Activated CD8-positive, alpha-beta memory T cell treated with anti-CD3 and anti-CD28 coated beads for 48 hours (primary cell): ENCODE data around the gene GBA2.

ENCODE experiments used
- DNase-seq, 3 experiments: peaks; one replicate each; pipeline ENCODE4 v3.0.0-alpha.2; 2020; ENCODE audit warnings: low read depth in 2 of 3, low spot score in 2 of 3

The GBA2 gene

DNA sequence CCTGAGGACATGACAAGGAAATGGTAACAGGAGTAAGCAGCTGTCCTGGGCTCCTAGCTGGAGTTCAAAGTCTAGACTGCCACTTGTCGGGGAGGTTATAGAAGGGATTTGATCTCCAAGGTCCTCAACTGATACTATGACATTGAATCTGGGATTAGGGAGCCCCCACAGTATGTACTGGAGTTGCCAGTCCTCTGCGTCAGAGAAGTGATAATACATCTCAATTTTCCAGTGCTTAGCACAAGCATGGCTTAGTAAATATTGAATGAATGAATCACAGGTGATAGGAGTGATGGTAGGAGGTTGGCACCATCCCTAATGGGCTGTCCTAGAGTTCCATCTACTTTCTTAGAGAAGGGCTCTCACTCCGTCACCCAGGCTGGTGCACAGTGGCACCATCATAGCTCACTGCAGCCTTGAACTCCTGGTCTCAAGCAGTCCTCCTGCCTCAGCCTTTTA lies 53.1 kb downstream of the GBA2 start:
- DNase-seq = no peak

DNA sequence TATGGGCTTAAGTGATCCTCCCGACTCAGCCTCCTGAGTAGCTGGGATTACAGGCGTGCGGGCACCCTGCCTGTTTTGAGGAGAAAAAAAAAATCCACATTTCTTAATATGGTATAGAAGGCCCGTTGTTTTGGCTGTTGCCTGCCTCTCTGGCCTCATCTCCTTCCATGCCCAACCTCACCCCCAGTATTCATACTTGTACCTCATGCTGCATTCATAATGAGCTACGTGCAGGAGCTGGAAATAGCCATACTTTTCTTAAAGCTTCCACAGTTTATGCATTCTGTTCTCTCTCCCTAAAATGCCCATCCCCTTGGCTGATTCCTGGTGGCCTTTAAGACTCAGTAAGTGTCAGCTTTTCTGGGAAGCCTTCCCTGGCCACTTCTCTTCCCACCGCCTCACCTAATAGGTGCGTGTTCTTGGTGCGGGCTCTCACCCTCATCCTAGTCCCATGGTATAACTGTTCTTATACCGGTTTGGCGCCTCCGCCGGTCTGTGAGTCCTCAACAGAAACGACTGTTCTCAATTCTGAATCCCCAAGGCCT lies 57.2 kb downstream of the GBA2 start:
- DNase-seq = no peak

DNA sequence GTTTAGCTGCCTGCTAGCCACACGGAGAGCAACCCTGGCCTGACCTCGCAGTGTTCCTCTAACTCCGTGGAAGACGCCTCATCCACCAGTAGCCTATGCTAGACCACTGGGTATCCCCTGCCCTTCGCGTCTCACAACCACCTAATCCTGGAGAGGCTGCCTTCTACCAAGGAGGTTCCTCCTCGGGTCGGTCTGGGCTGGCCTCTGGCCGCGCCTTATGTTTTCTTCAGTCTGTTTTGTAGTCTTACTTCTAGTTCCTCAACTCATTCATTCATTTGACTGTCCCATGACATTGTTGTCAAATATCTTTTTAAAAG lies 57.7 kb downstream of the GBA2 start:
- no peak for DNase-seq

DNA sequence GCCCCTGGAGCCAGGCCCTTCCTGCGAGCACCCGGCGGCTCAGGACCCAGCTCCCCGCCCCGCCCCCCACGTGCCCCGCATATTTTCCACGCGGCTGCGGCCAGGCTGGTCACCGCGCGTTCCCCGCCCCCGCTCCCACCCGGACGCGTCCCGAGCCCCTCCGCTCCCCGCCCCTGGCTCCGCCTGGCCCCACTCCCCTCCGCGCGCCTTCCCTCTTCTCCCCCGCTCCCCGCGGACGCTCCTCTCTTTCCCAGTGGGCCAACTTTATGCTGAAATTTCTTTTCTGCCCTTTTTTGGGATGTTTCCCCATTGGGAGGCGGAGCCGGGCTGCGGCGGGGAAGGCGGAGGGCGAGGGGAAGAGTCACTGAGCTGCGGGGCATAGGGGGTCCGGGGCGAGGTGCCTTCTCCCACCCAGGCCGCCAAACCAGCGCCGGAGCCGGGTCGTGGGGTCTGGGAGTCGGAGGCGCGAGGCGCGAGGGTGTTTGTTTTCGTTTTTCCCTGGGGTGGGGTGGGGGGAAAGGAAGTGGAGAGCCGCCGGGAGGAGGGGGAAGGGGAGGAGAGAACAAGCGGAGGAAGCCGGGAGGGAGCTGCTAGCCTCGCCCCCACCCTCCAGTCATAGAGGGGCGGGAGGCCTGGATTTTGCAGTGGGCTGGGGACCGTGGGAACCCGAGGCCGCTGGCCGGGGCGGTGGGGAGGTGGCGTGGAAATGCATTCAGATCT lies 58.3 kb downstream of the GBA2 start:
- no peak for DNase-seq

DNA sequence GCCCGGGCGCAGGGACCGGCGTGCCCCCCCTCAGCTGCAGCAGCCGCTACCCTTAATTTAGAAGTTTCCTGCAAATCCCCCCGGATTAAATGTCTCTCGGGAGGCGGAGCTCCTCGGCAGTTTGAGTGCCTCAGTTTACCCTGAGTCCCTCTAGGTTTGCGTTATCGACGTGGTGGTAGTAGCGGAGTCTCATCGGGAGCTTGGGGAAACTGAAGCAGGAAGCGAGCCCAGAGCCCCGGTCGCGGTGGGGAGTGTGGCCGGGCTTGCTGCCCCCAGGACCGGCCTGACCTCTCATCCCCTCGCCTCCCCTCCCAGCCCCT lies 58.8 kb downstream of the GBA2 start:
- DNase-seq = no peak

DNA sequence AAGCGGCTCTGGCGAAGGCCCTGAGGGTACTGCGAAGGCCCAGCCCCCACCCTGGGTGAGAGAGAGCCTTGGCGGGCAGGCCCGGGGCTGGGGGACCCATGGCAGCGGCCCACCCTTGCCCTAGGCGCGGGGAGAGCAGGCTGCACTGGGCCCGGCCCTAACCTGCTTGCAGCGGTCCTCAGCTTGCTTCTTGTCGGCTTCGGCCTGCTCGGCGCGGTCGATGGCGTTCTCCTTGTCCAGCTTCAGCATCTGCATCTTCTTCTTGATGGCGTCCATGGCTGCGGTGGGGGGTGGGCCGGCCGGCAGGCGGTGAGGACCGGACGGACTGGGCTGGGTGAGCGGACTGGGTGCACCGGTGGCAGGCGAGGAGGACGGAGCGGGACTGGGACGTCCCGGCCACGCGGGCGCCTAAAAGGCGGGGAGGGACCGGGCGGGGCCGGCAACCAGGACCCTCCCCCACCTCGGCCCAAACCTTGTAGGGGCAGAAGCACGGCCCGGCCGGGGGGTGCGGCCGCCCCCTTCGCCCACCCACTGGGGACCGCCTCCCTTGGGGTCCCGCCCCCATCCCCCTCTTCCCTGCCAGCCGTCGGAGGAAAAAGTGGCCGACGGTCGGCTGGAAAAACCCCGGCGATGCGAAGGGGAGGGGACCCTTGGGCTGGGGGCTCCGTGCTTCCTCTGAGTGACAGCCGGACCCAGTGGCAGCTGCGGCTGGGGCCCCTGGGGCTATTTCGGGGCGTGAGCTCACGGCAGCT lies 59.3 kb downstream of the GBA2 start, which contains the start of gene TPM2:
TSS of gene TPM2 (minus strand) at position 384 of the 752 bp plus-strand sequence. CDS start at position 276, 108 bp downstream.
- no peak for DNase-seq

DNA sequence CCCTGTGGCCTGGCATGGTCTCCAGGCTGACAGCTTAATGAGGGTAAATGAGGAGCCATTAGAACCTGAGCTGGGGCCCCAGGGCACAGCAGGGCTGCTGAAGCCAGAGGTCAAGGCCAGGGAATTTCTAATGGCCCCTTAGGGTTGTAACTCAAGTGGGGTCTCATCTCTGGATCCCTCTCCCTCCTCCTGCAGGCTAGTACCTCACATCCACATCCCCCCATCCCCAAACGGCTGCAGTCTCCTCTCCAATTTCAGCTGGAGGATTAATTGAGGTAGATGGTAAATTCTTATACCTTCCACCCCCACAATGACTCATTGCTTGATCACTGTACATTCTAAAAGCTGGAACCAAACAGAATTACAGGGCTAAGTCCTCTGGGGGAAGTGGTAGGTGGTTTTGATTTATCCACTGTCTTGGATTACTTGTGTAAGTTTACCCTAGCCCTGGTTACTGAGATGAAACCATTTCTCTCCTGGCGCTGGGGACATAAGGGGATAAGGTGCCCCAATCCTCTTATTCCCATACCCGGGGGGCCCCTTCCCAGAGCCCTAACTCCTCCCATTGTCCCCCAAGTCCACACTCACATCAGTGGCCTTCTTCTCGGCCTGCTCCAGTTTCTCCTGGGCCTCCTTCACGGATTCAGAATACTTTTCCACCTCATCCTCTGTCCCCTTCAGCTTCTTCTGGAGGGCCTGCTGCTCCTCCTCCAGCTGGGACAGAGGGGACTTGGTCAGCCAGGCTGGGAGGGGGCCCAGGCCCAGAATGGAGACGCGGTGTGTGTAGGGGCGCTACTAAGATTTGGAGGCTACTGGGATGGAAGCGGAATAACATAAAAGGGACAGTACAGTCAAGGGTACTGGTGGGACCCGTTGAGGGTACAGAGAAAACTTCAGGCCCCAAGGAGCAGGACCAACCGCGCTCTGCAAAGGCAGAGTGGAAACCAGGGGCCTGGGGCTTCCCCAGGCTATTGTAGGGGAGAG lies 60.2 kb downstream of the GBA2 start:
- no peak for DNase-seq

DNA sequence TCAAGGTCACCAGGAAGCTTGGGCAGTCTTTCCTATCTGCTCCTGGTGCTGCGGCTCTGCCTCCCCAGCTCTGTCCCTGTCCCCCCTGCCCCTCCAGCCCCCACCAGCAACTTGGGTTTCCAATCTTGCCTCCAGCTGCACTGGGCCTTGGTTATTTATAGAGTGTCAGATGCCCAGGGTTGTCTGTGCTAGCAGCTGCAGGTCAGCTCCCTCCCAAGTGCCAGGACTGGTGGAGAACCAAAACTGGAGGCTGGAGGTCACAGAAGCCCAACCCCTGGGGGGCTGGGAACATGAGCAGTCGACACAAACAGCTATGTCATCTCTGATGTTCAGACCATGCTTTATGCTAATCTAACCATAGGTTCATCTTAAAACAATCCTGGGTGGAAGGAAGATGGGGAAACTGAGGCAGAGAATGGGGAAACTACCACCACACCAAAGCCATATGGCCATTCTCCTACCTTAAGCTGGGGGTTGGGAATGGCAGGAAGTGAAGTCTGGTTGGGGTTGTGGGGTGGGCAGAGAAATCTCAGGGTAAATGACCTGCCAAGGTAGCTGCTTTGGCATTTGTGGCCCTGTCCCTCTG lies 61.0 kb downstream of the GBA2 start:
- no peak for DNase-seq

DNA sequence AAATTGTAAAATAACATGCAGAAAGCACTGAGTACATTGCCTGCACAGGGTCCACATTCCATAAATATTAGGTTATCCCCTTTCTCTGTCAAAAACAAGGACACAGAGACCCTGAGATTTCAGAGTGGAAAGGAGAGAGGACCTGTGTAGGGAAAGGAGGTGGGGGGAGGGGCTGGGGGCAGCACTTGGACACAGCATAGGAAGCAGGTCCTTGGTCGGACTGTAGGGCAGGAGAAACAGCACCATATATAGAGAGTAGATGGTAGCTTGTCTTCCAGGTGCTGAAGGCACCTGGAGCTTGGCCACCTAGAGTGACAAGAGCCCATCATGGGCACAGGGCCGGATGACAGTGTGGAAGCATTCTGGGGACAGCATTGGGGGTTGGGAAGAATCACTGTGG lies 61.7 kb downstream of the GBA2 start:
- DNase-seq = no peak
